H4 (cell line): ENCODE measurements around the gene APBB1IP. TPM values are rescaled to one million over a fixed set of nuclear protein-coding genes. Genes with fewer than 3 reads are reported as not detected.
A peak's percentile ranks its signal among the peaks of the same experiment; 100 is the strongest.
"Not testable (repeated sequence)": the region's sequence is repeated elsewhere in the genome, so short reads cannot be mapped to it uniquely, and the experiment has no call there.

Source experiments
- DNase-seq: peaks from one replicate; pipeline ENCODE4 v3.0.0-alpha.2; 2015; ENCODE audit warnings: low spot score
- total RNA-seq: library from RNA; depleted of rRNA; stranded (reverse); fragments of >200 nt; shearing (Covaris generic); gene quantifications from 2 replicates; pipeline ENCODE4 v1.2.3, GENCODE V29; 2014

APBB1IP gene
- total RNA-seq, 1 experiment from 2014 or later: not detected

- DNase-seq: no peak
These were observed 3.5 kb downstream of the APBB1IP start for GRCh38 chr10:26441491-26442214.

DNA sequence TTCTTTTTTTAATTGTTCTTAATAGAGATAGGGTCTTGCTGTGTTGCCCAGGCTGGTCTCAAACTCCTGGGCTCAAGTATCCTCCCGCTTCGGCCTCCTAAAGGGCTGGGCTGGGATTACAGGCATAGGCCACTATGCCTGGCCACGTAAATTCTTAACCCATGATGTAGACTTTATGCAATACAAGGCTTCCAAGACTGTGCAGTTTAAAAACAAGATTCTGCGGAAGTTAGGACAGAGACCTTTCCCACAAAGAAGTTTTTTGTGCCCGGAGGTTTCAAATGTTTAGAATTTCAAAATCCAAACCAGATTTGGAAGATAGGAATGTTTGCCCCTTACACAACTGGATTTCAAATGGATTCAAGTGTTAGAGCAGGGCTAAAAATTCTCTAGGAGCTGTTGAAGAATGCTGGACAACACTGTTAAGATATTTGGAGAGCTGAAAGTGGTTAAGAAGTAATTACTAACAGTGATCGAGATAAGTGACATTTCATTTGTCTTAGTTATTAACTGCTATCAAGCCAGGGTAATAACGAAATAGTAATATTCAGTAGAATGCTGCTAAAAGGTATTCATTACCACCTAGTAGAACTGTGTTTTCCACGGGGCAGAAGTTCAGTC is 7.4 kb downstream of the APBB1IP start:
- DNase-seq: peak; percentile 12

- no peak for DNase-seq
These were observed 8.1 kb downstream of the APBB1IP start for GRCh38 chr10:26446258-26446657.

DNA sequence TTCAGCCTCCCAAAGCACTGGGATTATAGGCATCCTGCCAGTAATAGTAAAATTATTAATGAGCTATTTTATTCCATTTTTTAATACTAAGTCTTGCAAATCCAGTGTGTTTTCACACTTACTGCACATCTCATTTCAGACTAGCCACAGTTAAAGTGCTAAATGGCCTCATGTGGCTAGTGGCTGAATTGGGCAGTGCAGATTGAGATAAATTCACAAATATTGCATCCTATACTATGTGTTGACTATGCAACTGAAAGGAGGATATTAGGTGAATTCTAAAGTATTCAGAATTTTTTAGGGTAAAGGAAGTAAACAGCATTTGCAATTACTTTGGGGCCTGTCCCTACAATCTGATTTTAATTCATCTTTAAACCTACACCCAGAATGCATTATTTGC is 10.2 kb downstream of the APBB1IP start:
- no peak for DNase-seq

DNA sequence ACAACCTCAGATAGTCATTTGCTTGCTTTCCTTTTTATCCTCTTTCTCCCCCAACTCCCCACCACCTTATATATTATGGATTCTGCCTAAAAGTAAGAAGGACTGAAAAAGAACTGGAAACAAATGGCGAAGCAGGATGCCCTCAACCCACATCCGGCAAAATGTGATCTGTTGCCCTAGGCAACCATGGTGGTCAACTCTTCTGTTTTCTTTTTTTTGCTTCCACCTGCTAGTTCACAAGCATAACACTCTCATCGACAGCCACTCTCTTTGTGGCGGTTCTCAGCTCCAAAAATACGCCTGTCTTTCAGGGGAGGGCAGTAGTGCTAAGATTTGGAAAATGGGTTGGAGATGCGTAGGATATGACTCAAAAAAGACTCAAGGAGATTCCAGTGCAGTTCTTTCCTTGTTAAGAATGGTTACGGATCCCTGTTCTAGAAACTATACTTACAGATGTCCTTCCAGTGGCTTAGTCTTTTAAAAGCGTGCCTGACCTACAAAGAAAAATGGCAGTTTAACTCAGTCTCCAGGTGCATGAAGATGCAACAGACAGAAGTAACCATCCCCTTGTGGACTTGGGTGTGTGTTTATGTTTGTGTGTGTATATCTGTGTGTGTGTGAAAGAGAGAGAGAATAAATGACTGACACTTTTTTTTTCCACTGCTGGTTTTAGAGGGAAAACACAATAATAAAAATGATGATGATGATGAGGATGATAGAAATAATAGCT is 10.7 kb downstream of the APBB1IP start:
- no peak for DNase-seq

- DNase-seq: no peak
These were observed 11.6 kb downstream of the APBB1IP start for GRCh38 chr10:26449726-26450125.

DNA sequence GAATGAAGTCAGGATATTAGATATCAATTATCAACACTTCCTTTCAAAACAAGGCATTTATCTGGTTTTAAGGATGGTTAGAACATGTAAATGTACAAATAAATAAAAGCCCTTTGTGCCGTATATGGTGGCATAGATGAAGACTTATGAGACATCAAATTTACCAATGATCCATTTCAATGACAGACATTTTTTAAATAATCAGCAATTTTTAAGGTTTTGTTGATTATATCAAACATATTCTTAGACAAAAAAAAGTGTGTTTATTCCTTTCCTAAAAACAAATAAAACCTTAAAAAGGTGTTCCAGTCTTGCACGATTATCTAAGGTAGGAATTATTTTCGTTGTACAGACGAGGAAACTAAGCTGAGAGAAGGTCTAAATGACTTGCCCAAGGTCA is 13.8 kb downstream of the APBB1IP start:
- no peak for DNase-seq

DNA sequence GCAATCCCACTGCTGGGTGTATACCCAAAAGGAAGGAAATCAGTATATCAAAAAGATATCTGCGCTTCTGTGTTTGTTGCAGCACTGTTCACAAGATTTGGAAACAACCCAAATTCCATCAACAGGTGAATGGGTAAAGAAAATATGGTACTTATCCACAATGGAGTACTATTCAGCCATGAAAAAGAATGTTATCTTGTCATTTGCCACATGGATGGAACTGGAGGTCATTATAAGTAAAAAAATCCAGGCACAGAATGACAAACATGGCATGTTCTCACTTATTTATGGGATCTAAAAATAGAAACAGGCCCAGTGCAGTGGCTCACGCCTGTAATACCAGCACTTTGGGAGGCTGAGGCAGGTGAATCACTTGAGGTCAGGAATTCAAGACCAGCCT is 15.7 kb downstream of the APBB1IP start:
- DNase-seq: no peak

- DNase-seq: no peak
These were observed 16.8 kb downstream of the APBB1IP start for GRCh38 chr10:26454891-26455290.

DNA sequence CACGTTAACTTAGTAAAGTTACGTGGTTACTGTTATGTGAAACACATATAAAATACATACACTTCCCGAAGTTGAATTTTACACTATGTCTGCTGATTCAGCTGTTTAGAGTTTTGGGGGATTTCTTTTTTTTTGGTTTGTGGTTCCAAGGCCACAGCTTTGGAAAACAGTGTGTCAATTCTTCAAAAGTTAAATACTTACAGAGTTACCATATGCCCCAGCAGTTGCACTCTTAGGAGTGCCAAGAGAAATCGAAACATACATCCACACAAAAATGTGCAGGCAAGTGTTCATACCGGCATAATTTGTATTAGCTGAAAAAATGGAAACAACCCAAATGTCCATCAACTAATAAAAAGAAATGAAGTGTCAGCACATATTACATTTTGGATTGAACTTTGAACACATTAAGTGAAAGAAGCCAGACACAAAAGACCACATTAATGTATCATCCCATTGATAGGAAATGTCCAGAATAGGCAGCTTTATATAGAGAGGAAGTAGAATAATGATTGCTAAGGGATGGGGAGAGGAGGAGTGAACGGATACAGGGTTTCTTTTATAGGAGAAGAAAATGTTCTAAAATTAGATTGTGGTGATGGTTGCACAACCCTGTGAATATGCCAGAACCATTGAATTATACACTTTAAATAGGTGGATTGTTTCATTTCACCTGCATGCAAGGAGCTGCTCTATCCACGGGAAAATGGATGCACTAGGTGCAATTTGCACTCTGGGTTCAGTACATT is 17.6 kb downstream of the APBB1IP start:
- no peak for DNase-seq

- DNase-seq: no peak
These were observed 18.9 kb downstream of the APBB1IP start for GRCh38 chr10:26457088-26457487.

GRCh38 chr10:26460736-26461135 is 22.6 kb downstream of the APBB1IP start:
- DNase-seq: no peak

- DNase-seq: no peak
These were observed 25.8 kb downstream of the APBB1IP start for GRCh38 chr10:26463986-26464385.

GRCh38 chr10:26464632-26465280 is 26.6 kb downstream of the APBB1IP start:
- DNase-seq: no peak

DNA sequence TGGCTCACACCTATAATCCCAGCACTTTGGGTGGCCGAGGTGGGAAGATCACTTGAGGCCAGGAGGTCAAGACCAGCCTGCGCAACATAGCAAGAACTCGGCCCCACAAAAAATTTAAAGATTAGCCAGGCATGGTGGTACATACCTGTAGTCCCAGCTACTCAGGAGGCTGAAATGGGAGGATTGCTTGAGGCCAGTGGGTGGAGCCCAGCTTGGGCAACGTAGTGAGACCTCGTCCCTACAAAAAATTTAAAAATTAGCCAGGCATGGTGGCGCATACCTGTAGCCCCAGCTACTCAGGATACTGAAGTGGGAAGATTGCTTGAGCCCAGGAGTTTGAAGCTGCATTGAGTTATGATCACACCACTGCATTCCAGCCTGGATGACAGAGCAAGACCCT is 28.4 kb downstream of the APBB1IP start:
- DNase-seq: not testable (repeated sequence)

DNA sequence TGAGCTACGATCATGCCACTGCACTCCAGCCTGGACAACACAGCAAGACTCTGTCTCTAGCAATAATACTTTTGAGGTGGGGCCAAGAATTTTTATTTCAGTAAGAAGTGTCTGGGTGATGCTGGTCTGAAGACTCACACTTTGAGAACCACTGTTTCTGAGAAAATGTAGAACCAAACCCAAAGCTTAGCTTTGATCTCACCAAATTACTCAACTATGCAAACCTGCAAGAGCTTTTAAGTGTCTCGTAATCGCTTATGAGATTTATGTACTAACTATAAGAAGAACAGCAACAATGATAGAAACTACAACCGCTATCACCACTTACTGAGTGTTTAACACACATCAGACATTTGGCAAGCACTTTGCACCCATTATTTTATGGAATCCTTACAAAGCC is 29.5 kb downstream of the APBB1IP start:
- no peak for DNase-seq

DNA sequence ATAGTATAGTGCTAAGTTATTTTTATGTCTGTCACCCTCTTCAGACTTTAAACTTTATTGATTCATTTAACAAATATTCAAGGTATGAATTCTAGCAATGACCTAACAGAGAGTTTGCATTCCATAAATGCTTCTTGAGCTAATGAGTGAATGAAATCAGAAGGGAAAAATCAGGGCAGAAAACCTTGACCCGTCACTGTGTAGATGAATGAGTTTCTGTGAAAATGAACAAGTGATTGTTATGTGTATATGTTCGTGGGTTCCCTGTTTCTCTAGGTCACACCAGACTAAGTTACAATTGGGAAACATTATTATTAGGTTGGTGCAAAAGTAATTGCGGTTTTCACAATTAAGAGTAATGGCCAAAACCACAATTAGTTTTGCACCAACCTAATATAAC is 30.1 kb downstream of the APBB1IP start:
- DNase-seq: no peak

- DNase-seq: no peak
These were observed 30.6 kb downstream of the APBB1IP start for GRCh38 chr10:26468700-26469099.

- DNase-seq: no peak
These were observed 34.3 kb downstream of the APBB1IP start for GRCh38 chr10:26472492-26472778.

DNA sequence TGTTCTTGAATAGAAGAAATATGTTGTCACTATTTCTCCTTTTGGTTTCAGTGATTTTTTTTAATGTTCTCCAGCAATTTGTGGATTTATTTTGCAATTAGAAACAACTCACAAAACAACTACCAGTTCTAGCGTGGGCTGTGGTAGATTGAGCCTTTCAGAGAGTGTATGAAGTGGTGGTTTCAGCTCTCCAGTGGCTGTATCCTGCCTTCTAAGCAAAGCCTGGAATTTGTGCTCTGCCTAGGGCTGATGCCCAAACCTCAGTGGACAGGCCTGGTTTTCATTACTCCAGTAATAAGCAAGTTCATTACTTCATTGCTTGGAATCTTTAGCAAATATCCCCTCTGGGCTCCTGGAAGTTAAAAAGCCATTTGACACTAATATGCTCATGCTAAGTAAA is 35.9 kb downstream of the APBB1IP start:
- DNase-seq: no peak

DNA sequence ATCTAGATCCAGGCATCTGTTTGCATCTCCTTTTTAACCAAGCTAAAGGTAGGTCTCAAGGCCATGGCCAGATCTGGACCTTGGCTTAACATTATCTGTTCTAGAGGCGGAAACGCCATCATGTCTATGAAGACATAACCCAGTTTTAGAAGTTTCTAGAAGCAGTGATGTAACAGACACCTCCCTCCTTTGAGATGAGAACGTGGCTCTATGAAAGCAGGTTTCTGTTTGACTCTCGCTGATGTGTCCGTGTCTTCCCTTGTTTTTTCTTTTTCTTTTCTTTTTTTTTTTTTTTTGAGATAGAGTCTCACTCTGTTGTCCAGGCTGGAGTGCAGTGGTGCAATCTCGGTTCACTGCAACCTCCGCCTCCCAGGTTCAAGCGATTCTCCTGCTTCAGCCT is 36.7 kb downstream of the APBB1IP start:
- not testable (repeated sequence) for DNase-seq

DNA sequence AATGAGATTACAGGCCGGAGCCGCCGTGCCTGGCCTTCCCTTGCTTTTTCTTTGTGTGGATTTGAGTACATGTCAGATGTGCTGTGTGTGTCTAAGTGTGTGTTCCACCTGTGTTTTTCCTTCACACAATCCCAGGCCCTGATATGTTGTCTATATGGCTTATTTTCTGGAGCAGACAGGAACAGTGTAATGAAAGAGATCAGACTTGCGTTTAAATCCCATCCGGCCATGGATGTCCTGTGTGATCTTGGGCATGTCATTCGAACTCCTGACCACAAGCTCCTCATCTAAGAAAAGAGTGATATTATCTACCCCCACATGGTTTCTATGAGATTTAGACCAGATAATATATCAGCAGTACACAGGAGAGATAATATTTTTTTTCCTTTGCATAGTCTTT is 37.2 kb downstream of the APBB1IP start:
- DNase-seq: no peak
